EH (cell line): ENCODE results near the gene ADGRG1.
A peak's percentile ranks its signal among the peaks of the same experiment; 100 is the strongest.
"Not testable (repeated sequence)": the region's sequence is repeated elsewhere in the genome, so short reads cannot be mapped to it uniquely, and the experiment has no call there.

Experiments
- DNase-seq: peaks from one replicate; pipeline ENCODE4 v3.0.0-alpha.2; 2015; ENCODE audit warnings: low read depth

The ADGRG1 gene

DNA sequence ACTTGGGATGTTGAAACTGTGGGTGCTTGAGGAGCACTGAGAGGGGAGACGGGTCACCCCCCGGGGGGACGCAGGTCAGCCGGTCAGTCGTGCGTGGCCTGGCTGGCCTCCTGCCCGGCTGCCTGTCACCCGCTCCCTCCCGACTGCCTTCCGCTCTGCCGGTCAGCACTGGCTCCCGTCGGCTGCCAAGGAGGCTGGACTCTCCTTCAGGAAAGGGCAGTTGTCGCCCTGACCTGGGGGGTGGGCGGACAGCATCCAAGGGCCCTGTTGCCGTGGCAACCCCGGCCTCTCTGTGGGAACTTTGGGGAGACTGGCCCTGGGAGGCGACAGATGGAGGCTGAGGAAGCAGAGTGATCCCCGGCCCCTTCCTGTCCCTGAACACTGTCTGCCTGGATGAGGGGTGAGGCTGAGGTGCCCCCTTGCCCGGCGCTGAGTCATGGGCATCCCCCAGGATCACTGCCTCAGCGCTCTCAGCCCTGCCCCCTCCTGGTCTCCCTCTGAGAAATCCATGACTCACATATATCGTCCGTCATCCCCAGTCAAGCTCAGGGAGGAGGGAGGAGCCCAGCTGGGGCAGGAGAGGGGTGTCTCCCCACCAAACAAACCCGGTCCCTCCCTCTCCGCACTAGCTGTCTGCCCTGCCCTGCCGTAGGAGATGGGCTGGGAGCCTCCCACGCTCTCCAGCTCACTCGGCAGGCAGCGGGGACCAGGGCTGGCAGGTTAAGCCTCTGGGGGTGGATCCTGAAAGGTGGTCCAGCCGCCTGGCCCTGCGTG is at the start of gene ADGRG1:
Gene ADGRG1, plus strand, starts transcription at position 623 of the 774 bp plus-strand sequence. CDS start 21,658 bp downstream, outside the sequence.
- DNase-seq: peak; percentile 97

GRCh38 chr16:57579361-57579665 is 49.1 kb upstream of the ADGRG1 start:
- no peak for DNase-seq

GRCh38 chr16:57585051-57585687 is 43.3 kb upstream of the ADGRG1 start:
- no peak for DNase-seq

DNA sequence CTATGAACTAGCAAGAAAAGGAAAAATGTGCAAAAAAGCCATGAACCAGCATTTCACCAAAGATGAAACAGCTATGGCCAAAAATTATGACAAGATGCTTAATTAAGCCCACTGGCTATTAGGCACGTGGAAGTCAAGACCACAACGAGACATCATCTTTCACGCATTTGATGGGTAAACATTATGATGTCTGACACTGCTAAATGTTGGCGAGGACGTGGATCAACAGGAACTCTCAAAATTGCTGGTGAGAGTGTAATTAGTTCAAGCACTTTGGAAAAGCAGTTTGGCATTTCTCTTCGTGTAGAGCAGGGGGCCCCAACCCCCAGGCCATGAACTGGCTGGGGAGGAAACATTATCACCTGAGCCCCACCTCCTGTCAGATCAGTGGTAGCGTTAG is 39.6 kb upstream of the ADGRG1 start:
- DNase-seq: no peak

DNA sequence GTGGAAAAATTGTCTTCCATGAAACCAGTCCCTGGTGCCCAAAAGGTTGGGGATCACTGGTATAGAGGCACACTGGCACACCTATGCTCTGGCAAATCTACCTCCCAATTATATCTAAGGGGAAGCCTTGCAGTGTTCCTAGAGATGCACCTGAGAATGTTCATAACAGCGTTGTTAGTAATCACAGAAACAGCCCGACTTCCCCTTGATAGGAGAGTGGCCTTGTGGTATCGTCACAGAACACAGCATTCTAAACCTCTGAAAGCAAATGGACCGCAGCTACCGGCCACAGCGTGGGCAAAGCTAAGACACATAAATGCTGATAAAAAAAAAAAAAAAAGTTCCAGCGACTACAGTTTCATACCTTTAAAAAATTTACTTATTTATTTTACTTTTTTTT is 39.1 kb upstream of the ADGRG1 start:
- DNase-seq: no peak

DNA sequence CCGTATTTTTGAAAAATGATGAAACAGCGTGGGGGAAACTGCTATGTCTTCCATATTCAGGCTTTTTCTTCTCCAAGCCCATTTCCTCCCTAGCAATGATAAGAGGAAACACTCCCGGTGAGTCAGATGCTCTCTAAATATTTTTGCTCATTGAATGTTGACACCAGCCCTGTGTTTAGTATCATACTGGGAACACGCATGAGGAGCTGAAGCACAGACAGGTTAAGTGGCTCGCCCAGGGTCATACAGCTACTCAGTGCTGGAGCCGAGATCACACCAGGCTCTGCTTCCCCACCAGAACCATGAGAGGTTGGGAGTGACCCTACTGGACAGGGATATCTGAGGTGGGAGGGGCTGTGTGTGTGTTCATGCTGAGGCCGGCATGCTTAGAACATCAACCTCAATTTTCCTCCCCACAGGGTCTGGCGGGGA is 37.8 kb upstream of the ADGRG1 start:
- DNase-seq: peak; percentile 72

- DNase-seq: peak; percentile 77
These were observed 37.2 kb upstream of the ADGRG1 start for GRCh38 chr16:57591086-57591869.

GRCh38 chr16:57591870-57592485 is 36.5 kb upstream of the ADGRG1 start:
- no peak for DNase-seq

DNA sequence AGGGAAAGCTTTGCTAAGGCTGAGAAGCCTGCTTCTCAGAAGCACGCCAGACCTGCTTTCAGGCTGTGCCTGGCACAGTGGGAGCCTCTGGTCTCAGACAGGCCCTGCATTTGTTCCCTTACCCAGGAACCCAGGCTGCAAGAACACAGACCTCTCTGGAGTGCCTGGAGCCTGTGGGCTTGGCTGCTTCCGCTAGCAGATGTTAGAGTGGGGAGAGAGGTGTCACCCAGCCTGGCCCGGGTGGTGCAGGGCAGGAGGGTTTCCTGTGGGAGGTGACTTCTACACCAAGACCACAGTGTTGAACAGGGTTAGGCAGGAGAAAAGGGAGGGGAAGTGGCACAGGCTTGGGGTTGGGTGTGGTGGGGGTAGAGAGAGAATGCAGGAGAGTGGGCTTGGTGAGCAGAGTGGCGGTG is 35.8 kb upstream of the ADGRG1 start:
- DNase-seq: no peak

DNA sequence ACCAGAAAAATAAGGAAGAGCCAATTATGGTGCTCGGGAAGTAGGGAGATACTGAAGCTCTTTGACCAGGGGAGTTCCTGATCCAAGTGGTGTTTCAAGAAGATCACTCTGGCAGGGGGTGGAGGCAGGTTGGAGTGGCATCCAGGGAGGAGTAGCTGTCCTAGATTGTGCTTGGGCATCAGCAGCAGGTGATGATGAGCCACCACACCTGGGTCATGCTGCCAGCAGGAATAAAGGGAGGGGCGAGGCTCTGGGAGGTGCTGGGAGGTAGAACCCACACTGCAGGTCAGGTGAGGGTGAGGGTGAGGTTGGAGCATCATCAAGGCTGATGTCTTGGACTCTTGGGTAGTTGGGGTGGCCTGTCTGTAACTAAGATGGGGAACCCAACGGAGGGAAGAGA is 35.4 kb upstream of the ADGRG1 start:
- no peak for DNase-seq

DNA sequence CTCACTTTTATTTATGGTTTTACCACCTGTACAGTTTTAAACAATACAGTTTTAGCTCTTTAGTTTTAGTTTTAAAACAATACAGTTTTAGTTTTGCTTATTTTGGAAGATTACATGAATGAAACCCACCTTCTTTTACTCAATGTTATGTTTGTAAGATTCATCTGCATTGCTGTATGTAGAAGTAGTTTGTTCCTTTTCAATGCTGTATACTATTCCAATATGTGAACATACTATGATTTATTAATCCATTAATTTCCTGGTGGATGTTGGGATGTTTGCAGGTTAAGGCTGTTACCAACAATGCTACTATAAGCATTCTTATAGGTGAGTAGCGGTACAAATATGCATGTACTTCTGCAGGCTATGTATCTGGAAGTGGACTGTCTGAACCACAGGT is 34.4 kb upstream of the ADGRG1 start:
- DNase-seq: no peak

DNA sequence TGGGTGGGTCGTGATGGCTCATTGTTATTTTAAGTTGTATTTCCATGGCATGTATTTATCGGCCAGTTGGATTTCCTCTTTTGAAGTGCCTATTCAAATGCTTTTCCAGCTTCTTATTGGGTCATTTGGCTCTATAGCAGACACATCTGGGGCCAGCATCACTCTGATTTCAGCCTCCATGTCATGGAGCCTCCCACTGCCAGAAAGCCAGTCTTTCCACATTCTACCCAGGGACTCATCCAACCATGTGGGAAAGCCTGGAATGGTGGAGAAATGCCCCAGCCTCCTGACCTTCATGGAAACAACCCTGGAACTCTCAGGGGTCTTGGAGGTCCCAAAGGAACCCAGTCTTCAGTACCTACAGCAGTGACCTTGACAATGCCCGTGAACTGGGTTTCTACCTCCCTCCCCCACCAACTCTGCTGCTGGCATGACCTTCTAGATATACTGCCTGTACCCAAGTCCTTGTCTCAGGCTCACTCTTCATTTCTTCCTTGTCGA is 33.8 kb upstream of the ADGRG1 start:
- DNase-seq: no peak

DNA sequence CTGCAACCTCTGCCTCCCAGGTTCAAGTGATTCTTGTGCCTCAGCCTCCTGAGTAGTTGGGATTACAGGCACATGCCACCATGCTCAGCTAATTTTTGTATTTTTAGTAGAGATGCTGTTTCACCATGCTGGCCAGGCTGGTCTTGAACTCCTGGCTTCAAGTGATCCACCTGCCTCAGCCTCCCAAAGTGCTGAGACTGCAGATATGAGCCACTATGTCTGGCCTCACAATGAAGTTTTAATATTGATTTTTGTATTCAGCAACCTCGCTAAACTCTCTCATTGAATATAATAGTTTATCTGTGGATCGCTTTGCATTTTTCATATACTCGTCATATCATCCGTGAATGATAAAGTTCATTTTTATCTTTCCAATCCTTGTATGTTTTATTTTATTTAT is 32.2 kb upstream of the ADGRG1 start:
- not testable (repeated sequence) for DNase-seq

DNA sequence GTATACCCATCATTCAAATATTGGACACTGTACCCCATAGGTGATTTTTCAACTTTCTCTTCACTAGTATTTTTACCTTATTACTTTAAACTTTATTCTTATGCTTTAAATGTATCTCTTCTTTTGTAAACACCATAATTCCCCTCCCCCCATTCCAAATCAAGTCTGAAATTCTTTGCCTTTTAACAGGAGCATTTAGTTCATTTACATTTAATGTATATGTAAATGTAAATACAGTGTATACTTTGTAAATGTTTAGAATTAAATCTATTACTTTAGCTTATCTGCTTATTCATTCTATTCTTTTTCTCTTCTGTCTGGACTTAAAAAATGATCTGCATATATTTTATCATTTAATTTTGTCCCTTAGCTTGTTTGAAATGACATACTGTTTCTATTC is 30.0 kb upstream of the ADGRG1 start:
- DNase-seq: no peak

DNA sequence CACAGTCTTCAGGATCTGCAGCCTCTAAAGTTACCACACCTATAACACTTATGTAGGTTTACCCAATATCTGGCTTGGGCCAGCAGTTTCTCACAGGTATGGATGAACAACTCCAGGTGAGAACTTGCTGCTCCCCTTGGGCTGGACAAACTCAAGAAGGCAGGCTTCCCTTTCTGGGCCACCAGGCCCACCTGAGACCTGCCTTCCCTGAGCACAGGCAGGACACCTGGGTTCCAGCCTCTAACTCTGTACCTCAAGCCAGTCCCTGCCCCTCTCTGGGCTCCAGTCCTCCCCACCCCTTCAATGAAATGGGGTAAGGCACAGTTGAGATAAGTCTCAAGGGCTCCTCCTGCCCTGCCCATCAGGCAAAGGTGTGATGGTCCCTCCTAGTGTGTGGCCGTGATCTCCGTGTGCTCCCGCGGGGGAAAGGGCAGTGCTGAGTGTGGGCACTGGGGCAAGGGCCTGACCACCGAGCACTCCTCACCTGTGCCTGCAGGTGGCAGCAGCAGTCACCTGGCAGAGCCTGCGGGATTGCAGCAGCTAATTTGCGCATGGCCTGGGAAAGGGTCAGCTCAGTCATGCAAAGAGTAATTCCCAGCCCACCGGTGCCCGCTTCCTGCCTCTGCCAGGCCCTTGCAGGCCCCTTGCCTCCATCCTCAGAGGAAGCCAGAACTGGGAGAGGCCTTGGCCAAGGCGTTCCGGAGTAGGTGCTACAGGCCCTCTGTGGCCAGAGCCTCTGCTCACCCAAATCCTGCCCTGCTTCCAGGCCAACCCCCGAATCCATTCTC is 28.2 kb upstream of the ADGRG1 start:
- DNase-seq: peak; percentile 48

DNA sequence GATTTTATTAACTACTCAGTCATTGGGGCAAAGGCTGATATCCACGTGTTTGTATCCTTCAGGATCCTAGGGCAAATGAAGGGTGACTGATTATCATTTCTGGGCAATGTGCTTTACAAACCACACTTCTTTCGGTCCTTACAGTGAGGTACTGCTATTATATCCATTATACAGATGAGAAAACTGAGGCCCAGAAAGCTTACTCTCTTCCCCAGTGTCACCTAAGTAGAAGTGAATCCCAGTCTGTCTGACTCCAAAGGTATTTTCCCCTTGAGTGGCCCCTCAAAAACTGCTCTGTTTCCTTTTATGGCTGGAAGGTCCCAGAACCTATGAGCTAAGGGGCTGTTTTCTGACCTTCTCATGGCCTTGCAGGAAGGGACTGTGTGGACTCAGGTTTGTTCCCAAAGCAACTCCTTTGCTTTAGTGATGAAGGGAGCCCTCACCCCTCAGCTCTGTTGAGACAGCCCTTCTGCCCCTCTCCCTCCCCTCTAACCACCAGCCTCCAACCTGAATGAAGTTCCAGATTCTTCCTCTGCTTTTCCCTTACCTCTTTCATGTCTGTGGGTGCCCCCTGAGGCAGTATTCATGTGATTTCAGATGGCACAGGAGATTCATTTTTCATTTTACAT is 27.4 kb upstream of the ADGRG1 start:
- DNase-seq: no peak

DNA sequence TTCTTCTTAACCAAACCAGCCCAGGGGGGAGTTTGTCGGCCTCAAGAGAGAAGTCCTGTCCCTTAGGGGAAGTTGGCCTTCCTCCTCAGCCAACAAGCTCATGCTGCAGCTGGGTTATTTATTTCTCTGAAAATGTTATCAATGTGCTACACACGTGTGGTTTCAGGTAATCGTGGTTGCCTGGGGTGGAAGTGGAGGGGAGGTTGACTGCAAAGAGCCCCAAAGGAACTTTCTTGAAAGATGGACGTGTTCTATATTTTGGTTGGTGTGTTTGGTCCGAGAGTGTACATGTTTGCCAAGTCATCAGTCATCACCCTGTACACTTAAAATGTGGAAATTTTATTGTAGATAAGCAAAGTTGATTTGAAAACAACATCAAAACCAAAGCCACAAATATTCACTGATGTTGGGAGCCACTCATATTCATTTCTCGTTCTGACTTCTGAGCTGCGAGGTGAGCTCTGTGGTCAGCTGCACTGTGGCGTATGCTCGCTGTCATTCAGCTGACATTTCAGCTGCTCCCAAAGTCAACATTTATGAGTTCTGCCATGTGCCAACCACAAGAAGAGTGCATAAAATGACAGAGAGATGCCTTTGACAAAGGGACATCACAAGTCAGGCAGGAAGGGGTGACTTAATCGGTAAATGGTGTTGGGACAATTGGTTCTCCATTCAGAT is 26.5 kb upstream of the ADGRG1 start:
- no peak for DNase-seq

DNA sequence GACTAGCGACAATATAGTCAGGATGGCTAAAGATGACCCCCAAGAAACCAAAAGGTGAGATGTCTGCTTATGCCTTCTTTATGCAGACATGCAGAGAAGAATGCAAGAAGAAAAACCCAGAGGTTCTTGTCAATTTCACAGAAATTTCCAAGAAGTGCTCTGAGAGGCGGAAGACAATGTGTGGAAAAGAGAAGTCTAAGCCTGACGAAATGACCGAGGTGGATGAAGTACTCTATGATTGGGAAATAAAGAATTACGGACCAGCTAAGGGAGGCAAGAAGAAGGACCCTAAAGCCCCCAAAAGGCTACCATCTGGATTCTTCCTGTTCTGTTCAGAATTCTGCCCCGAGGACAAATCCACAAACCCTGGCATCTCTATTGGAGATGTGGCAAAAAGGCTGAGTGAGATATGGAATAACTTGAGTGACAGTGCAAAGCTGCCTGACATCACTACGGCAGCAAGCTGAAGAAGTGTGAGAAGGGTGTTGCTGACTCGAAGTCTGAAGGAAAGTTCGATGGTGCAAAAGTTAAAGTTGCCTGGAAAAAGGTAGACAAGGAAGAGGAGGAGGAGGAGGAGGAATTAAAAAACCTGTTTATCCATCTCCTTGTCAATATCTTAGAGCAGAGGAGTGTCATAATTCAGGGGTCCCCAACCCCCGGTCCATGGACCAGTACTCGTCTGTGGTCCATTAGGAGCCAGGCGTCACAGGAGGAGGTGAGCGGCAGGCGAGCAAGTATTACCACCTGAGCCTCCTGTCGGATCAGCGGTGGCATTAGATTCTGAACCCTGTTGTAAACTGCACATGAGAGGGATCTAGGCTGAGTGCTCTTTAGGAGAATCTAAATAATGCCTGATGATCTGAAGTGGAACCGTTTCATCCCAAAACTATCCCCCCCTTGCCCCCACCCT is 25.1 kb upstream of the ADGRG1 start:
- DNase-seq: no peak

- DNase-seq: no peak
These were observed 24.3 kb upstream of the ADGRG1 start for GRCh38 chr16:57604177-57604576.
